HG03103 (cell line): ENCODE measurements around the gene FGGY.

ENCODE experiments used
- ATAC-seq: cut with Tn5 transposase; IDR thresholded peaks from one replicate; pipeline ENCODE4 v1.9.1; 2021; ENCODE audit warnings: low read depth; ENCODE audit not compliant: unreplicated experiment

FGGY gene

DNA sequence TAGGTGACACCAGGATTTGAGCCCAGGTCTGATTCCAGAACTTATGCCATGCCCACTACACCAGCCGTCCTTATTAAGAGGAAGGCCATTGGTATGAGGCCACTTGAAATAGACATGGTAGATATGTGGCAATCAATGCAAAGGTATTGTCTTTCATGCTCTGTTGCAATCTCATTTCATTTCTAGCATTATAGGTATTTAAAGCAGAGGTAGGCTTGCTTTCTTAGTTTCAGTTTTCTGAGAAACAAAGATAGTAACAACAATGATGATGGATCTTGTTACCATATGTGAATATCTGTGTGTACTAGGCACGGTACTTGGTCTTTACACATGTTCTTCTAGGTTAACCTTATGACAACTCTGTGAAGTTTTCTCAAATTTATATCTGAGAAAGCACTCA lies 113.1 kb downstream of the FGGY start:
- ATAC-seq, result no peak

DNA sequence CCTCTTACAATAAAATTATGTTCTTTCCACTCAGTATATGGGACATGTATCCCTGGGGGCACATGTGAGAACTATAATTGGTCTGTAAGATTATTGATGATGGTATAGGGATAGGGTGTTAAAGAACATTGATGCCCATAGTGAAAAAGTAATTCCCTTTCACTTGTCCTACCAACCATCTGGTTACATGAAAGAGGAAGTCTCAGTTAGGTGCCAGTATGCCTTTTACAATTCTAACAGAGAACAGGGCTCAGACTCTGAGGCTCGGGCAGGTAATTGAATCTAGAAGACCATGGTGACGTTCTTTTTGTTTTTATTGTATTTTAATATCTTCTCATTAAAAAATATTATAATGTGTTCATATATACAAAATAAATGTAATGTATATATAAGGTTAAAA lies 113.6 kb downstream of the FGGY start:
- no peak for ATAC-seq

DNA sequence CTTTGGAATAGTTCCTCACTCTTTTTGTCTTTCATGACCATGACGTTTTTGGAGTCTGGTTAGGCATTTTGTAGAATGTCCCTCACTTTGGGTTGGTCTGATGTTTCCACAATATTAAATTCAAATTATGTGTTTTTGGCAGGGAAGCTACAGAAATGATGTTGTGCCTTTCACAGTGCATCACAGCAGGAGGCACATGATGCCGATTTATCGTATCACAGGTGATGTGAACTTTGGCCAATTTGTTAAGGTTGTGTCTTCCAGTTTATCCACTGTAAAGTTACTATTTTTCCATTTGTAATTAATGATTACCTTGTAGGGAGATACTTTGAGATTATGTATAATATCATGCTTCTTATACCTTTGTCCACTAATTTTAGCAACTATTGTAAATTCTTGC lies 114.3 kb downstream of the FGGY start:
- ATAC-seq, result no peak

DNA sequence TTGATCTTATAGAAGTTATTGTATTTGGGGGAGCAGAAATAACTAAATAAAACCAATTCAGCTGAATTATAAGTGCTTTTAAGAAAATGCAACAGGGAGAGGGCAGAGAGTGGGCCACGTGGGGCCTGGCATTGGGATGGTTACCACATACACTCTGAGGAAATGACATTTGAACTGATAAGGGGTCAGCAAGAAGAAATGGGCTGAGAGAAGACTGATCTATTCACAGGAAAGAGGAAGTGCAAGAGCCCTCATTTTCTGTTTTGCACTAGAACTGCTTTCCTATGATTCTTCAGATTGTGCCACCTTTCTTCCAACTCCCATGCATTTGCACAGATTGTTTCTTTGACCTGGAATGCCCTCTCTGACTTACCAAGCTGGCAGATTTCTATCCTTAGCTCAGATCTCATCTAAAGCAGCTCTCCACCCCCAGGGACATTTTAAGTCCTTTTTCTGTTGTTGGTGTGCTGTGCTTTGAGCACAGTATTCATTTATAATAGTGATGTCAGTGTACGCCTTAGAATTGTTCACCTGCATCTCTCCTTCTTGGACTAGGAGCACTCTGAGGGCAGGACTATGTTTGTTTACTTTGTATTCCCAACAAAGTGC lies 115.9 kb downstream of the FGGY start:
- ATAC-seq, result peak; percentile 59

DNA sequence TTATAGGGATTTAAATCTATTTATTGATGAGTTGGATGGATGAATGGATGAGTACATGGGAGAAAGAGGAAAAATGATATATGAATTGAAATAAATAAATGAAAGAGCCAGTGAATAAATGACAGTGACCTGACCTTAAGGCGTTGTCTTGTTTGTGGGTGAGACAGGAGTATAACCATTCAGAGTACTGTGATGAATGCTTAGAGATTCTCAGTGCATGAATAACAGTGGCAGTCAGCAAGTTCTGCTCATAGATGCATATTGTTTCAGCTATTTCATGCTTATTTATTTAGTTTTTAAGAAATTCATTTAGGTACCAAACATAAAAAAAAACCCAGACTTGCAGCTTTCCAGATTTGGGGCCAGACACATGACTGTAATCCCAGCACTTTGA lies 116.4 kb downstream of the FGGY start:
- no peak for ATAC-seq

DNA sequence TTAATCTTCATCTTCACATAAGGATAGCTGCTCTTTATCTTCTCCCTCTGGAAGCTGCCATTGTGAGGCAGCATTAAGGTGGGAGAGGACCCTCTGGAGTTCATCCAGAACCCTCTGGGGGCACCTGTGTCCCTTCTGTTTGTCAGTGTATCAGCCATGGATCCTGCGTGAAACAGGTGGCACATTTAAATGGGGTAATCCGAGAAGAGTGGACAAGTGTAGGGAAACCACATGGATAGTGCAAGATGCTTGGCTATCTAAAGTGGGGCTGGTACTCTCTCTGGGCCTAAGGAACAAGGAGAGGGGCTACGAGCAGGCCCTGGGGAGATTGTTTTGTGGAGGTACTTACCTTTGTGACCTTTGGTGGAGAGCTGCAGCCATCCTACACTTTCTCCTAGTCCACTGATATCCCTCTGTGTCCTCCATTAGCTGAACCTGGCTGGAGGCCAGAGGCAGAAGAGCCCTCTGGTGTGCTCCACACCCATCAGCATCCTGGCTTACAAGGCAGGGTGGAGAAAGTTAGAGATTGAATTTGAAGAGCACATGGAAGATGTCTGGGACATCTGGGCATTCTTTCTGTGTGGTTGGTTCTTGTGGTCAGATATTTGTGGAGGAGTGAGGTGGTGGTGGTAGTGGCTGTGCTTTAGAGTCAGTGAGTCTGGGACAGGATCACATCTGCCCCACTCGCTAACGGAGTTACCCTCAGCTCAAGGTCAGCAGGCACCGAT lies 117.7 kb downstream of the FGGY start:
- no peak for ATAC-seq

DNA sequence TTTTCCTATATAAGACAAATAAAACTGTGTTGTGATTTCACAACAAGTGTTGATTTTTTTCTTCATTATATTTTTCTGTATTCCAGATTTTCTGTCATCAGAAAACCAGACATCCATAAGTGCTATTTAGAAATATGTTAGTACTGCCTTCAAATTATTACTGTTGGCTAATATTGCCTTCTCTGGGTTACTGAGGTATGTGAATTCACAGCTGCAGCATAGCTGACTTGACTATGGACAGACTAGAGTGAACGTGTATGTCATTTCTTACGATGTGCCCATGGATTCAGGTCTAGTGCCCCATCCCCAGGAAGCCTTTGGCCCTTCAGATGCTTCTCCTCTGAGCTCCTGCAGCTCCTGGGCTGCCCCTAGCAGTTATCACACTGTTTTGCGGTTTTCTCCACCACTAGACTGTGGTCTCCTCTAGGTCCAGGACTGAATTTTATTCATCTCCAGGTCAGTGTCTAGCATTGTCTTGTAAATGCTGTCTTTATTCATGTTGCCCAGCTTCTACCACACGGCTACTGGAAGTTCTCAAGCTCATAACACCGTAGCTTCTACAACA lies 118.5 kb downstream of the FGGY start:
- ATAC-seq, result no peak

DNA sequence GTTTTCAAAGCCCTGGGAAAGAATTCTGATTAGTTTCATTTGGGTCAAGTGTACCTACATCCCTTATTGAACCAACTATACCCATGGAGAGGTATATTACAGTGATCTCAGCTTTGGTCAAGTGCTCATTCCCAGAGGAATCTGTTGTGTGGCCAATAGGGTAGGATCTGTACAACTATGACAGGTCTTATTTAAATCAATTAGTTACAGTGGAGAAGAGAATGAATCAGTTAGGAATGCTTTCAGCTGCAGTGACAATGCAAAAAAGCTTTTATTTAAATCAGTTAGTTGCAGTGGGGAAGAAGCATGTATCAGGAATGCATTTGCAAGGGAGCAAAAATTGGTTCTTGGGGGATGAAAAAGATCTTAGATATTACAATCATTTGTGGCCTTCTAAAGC lies 119.0 kb downstream of the FGGY start:
- ATAC-seq, result no peak

DNA sequence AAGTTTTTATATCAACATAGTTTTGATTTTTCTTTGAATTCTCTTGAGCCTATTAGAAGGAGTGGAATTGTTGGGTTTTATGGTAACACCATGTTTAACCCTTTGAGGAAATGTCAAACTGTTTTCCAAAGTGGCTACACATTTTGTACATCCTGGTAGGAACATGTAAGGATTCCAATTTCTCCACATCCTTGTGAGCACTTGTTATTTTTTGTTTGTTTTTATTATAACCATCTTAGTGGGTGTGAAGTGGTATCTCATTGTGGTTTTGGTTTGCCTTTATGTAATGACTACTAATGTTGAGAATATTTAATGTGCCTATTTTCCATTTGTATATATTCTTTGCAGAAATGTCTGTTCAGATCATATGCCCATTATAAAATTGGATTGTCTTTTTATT lies 120.5 kb downstream of the FGGY start:
- ATAC-seq, result no peak

DNA sequence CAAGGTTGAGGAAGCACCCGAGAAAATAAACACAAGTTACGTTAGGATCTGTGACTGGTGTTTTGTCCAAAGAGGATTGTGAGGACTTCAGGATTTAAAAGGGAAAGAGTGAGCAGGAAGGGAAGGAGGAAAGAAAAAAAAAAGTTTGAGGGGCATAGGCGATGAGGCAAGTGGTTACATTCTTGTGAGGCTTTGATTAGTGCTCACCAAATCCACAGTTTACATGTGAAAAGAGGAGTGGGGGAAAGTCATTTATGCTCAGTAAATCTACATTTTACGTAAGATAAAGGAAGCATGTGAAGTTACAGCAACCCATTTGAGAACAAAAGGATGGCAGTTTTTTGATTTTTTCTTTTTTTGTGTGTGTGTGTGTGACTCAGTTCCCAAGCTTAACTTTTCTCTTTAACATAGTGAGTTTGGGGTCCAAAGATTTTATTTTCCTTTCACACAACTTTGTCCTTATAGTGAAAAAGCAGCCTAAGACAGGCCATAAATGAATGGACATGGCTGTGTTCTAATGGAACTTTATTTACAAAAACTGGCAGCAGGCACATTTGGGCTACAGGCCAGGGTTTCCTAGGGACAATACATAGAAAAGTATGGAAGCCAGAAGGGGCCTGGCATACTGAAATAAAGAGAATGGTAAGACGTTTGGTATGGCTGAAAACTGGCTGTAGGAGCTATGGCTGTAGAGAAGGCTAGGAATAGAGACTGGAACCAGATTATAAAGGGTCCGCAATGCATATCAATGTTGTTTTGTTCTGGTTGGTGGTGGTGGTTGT lies 121.7 kb downstream of the FGGY start:
- ATAC-seq, result no peak

DNA sequence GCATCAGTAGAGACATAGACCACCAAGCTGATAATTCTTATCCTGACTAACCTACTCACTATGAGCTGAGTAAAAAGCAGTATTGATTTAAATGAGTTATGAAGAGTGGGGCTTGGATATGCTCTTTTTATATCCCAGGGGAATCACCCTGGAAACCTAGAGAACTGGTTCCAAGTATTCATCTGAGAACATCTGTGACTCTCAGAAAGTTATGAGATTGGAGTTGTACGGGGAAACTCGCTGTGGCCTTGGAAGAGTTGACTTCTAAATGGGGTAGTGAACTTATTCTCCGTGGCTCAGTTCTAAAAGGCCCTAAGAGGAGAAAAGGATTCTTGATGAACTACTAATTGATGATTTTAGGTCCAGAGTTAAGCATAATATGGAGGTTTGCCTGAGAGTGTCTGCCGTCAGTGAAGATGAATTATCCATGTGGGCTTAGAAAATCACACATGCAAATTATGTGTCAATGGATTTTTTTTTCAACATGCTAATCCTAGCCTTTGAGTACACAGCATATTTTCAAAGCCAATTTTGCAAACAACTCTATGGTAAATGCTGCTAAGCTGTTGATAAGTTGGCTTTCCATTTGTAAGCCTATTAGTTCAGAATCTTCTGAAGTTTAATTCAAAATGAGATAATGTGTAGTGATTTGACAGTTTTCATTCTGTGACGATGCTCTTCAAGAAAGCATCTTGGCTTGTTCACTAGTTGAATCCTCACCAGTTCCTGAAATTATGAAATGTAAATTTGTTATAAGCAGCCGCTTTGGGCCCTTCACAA lies 122.7 kb downstream of the FGGY start:
- no peak for ATAC-seq

DNA sequence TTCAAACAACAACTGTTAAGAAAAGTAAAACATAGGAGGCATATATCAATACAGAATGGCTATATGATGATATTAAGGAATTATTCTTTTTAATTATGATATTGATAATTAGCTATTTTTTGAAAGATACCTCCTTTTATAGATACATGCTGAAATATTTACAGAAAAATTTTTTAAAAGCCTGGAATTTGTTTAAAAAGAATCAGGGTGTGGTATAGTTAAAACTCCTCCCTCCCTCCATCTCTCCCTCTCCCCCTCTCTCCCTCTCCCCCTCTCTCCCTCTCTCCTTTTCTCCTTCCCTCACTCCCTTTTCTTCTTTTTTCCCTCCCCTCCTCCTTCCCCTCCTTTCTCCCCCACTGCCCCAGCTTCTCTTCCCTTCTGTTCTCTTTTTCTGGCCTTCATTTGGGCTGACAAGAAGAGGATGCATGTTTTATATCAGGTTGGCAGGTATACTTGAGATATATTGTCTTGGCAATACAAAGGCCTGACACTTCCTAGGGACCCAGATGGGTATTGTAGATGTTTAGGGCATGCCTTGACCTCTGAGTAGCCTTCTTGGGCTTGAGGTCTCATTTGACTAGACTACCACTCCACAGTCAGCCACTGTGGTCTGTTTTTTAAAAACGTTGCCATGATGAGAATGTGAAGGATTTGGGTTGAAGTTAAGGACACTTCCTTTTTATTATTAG lies 124.5 kb downstream of the FGGY start:
- ATAC-seq, result no peak

DNA sequence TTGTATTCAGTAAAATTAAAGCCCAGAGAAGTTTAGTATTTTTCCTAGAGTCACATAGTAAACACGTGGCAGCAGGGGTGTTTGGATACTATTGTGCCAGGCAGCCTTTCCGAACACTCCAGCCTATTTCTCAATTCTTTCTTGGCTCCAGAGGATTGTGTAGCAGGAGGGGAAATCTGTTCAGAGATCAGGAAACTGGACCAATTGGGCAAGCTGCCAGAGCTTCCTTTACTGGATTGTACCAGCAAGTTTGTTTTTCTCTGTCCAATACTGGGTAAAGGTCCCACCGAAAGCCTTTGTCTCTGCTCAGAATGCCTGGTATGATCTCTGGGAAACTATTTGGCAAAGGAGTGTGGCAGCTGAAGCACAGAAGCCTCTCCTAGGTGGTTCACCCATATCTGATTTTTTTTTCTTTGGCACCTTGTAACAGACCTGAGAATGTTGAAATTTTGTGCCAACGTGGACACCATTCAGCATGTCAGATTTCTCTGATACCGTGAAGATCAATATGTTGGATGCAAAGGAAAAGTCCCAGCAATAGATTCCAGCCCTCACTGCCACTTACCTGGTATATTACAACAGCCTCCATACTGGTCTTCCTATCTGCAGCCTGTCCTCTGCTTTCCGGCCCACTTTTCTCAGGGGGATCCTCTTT lies 126.2 kb downstream of the FGGY start:
- no peak for ATAC-seq

DNA sequence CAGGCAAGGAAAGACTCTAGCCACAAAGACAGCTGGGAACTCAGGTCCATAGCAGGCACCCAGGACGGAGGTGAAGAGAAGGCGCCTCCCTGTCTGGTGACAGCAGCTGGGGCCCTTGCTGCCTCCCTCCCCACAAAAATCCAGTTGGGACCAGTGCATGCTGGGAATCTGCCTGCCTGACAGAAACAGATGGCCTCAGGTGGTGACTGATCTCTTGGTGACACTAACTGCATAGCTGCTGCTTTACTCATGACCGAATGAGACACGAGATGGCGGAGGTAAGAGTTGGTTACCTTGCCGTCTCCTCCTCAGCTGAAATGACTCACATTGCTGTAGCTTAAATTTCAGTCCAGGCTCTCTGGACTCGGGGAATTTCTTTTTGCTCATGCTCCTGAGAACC lies 130.3 kb downstream of the FGGY start:
- no peak for ATAC-seq

DNA sequence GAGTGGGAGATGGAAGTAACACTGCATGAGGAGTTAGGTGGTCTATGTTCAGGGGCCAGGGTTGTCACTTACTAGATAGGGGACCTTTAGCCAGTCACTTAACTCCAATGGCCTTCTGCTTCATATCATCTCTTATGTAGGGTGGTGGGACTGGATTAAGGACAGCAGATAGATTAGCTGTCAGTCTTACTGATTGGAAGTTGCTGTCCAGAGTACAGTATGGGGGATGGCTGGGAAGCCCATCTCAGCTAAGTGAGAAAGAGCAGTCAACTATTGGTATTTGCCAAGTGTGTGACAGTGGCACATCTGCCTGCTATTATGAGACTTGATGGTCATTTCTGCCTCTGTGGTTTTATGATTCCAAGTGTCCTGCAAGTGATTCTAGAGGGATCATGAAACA lies 130.9 kb downstream of the FGGY start:
- no peak for ATAC-seq

DNA sequence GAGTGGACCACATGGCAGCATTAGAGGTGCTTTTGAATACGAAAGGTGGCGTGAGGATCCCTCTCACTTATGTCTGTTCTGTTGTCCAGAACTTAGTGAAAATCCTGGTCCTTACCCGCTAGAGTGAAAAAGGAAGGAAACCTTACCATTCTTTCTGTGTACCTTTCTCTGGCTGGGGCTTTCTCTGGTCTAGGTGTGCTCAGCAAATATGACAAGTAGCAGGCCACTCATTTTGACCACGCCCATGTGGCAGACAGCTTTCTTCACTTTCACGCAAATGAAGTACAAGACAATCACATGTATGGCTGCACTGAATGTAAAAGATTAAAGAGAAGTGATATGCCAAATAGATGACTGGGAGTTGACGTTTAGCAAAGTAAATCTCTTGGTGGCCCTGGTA lies 131.9 kb downstream of the FGGY start:
- ATAC-seq, result no peak

DNA sequence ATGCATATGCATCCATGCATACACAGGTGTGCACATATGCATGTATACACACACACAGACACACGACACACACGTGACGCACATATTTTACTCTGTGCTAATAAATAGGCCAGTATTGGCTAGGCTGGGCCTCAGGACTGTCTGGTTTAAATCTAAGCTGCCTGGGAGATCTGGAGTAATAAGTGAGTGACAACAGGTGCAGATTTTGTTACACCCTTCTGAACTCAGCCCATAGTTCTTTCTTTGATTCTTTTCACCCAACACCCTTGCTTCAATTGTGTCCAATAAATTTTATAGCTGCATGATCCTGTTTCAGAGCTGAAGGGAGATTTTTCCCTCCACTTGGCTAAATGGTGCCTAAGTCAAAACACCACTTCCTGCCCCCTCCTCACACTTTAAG lies 132.8 kb downstream of the FGGY start:
- no peak for ATAC-seq

DNA sequence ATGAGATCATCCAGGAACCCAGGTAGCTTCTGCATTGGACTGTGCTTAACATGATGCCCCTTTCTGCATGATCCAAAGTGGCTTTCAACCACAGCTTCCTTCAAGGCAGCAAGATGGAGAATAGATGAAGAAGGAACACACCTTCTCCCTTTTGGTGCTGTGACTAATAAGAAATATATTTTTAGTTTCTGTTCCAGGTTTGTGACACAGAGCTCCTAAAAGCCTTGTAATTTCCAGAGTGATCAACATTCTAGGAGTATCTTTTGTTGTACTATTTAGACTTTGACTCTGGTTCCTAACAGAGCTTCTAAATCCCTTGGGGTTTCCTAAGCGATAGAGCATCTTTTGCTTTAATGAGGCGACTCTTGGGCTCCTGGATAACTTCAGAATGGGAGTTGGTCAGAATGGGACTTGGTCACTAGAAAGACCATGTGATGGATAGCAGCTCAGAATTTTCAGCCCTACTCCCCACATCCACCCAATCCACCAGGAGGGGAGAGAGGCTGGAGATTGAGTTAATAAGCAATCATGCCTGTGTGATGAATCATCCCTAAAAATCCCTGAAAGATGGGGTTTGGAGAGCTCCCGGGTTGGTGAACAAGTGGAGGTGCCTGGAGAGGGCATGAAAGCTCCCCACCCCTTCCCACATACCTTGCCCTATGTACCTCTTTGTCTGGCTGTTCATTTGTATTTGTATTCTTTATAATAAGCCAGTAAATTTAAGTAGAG lies 134.8 kb downstream of the FGGY start:
- ATAC-seq, result no peak
